ENCODE measurements around the gene DET1.

- TF ChIP-seq, protein P1, sequence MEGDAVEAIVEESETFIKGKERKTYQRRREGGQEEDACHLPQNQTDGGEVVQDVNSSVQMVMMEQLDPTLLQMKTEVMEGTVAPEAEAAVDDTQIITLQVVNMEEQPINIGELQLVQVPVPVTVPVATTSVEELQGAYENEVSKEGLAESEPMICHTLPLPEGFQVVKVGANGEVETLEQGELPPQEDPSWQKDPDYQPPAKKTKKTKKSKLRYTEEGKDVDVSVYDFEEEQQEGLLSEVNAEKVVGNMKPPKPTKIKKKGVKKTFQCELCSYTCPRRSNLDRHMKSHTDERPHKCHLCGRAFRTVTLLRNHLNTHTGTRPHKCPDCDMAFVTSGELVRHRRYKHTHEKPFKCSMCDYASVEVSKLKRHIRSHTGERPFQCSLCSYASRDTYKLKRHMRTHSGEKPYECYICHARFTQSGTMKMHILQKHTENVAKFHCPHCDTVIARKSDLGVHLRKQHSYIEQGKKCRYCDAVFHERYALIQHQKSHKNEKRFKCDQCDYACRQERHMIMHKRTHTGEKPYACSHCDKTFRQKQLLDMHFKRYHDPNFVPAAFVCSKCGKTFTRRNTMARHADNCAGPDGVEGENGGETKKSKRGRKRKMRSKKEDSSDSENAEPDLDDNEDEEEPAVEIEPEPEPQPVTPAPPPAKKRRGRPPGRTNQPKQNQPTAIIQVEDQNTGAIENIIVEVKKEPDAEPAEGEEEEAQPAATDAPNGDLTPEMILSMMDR (IDR thresholded peaks at IDR 0.05): no peak
- no peak for TF ChIP-seq POLR2A (IDR thresholded peaks at IDR 0.05)
These were observed 27.6 kb downstream of the DET1 start for GRCh38 chr15:88518903-88519302.
